GM23338 (cell line): Measurements from ENCODE around the gene E4F1. TPM values are rescaled to one million over a fixed set of nuclear protein-coding genes. Genes with fewer than 3 reads are reported as not detected.

Source experiments
- ATAC-seq: fragments of 200-7000 bp; cut with Tn5 transposase; 3 replicates; pipeline ENCODE4 v1.9.1; 2020
- DNase-seq: peaks from one replicate; pipeline ENCODE4 v3.0.0-alpha.2; 2015; ENCODE audit warnings: low spot score
- H2AFZ ChIP-seq: fragments of 200-600 bp; sonication (generic); 2 replicates; pipeline ENCODE4 v1.8.0; 2016; ENCODE audit warnings: antibody characterized with exemption, mild to moderate bottlenecking, moderate library complexity
- H3F3A ChIP-seq: fragments of 200-600 bp; sonication (generic); replicated peaks from 2 replicates; pipeline ENCODE4 v1.8.0; 2017; ENCODE audit warnings: antibody characterized with exemption, mixed run types, low read depth
- H3K27ac ChIP-seq: fragments of 200-600 bp; sonication (generic); 2 replicates; pipeline ENCODE4 v1.6.1; 2016; ENCODE audit warnings: low read depth
- H3K27me3 ChIP-seq: fragments of 200-600 bp; sonication (generic); 2 replicates; pipeline ENCODE4 v1.8.0; 2016; ENCODE audit warnings: mild to moderate bottlenecking, mixed run types, moderate library complexity; ENCODE audit not compliant: insufficient read depth
- H3K36me3 ChIP-seq: fragments of 200-600 bp; sonication (generic); 2 replicates; pipeline ENCODE4 v1.8.0; 2016; ENCODE audit warnings: mild to moderate bottlenecking; ENCODE audit not compliant: insufficient read depth
- H3K4me1 ChIP-seq: fragments of 200-600 bp; sonication (generic); 2 replicates; pipeline ENCODE4 v1.8.0; 2016; ENCODE audit warnings: mild to moderate bottlenecking, moderate library complexity; ENCODE audit not compliant: insufficient read depth
- H3K4me2 ChIP-seq: fragments of 200-600 bp; sonication (generic); 2 replicates; pipeline ENCODE4 v1.7.1; 2017; ENCODE audit warnings: mixed run types
- H3K4me3 ChIP-seq: fragments of 200-600 bp; sonication (generic); 2 replicates; pipeline ENCODE4 v1.6.1; 2016; ENCODE audit warnings: mixed run types
- H3K79me2 ChIP-seq: fragments of 200-600 bp; sonication (generic); replicated peaks from 2 replicates; pipeline ENCODE4 v1.8.0; 2017; ENCODE audit warnings: mild to moderate bottlenecking; ENCODE audit not compliant: insufficient read depth
- H3K9me2 ChIP-seq: fragments of 200-600 bp; sonication (generic); 2 replicates; pipeline ENCODE4 v1.8.0; 2017; ENCODE audit not compliant: insufficient read depth
- H4K20me1 ChIP-seq: fragments of 200-600 bp; sonication (generic); replicated peaks from 2 replicates; pipeline ENCODE4 v1.8.0; 2017; ENCODE audit warnings: mild to moderate bottlenecking; ENCODE audit not compliant: insufficient read depth
- H3K27ac Mint-ChIP-seq: 2 replicates; pipeline ENCODE4 v1.8.0; 2020; ENCODE audit warnings: inconsistent platforms, mild to moderate bottlenecking, moderate library complexity, mixed read lengths
- H3K27me3 Mint-ChIP-seq: 3 replicates; pipeline ENCODE4 v1.8.0; 2022; ENCODE audit warnings: low read depth, mild to moderate bottlenecking, moderate library complexity, mixed read lengths, inconsistent platforms; ENCODE audit not compliant: insufficient read depth, poor library complexity
- H3K36me3 Mint-ChIP-seq: 3 replicates; pipeline ENCODE4 v1.8.0; 2021; ENCODE audit warnings: low read depth, mild to moderate bottlenecking, inconsistent platforms, moderate library complexity, mixed read lengths
- H3K4me1 Mint-ChIP-seq: 3 replicates; pipeline ENCODE4 v1.8.0; 2020; ENCODE audit warnings: mild to moderate bottlenecking, inconsistent platforms, mixed read lengths
- H3K4me3 Mint-ChIP-seq: 3 replicates; pipeline ENCODE4 v1.8.0; 2021; ENCODE audit warnings: moderate library complexity, mild to moderate bottlenecking, inconsistent platforms, mixed read lengths
- H3K9me3 Mint-ChIP-seq: 3 replicates; pipeline ENCODE4 v1.8.0; 2020; ENCODE audit warnings: moderate library complexity, mild to moderate bottlenecking, inconsistent platforms, mixed read lengths
- CREB1 ChIP-seq: fragments of 250-450 bp; sonication (Bioruptor Pico); IDR thresholded peaks from 2 replicates; pipeline ENCODE4 v1.5.0; 2020; ENCODE audit warnings: low read depth, mild to moderate bottlenecking, moderate library complexity
- ETS1 ChIP-seq: IDR thresholded peaks from 2 replicates; pipeline ENCODE4 v1.6.1; 2016; ENCODE audit warnings: antibody characterized with exemption
- EZH2 ChIP-seq: fragments of 200-600 bp; sonication (generic); IDR thresholded peaks from one replicate; pipeline ENCODE4 v1.8.0; 2017; ENCODE audit warnings: antibody characterized with exemption, mild to moderate bottlenecking, low read depth; ENCODE audit not compliant: unreplicated experiment
- EZH2phosphoT487 ChIP-seq: fragments of 200-600 bp; sonication (generic); IDR thresholded peaks from one replicate; pipeline ENCODE4 v1.8.1; 2018; ENCODE audit warnings: antibody characterized with exemption; ENCODE audit not compliant: unreplicated experiment
- NANOG ChIP-seq: IDR thresholded peaks from 2 replicates; pipeline ENCODE4 v1.6.1; 2016; ENCODE audit warnings: antibody characterized with exemption, borderline replicate concordance
- POLR2AphosphoS5 ChIP-seq: IDR thresholded peaks from 2 replicates; pipeline ENCODE4 v1.6.1; 2016; ENCODE audit warnings: antibody characterized with exemption, low read depth
- STAT1 ChIP-seq: IDR thresholded peaks from one replicate; pipeline ENCODE4 v1.6.1; 2016; ENCODE audit warnings: antibody characterized with exemption; ENCODE audit not compliant: unreplicated experiment
- ZNF331 ChIP-seq: fragments of 250-450 bp; sonication (Bioruptor Pico); IDR thresholded peaks from 2 replicates; pipeline ENCODE4 v1.5.0; 2020; ENCODE audit warnings: low read depth, mild to moderate bottlenecking, moderate library complexity
- polyA plus RNA-seq: library from polyadenylated mRNA; unstranded; fragments of >200 nt; fragmentation: Nextera tagmentation; extraction: Ambion mirVana; gene quantifications from 2 replicates; pipeline ENCODE4 v1.2.1, GENCODE V29; 2016
- total RNA-seq: library from RNA; depleted of rRNA; stranded (reverse); fragments of >200 nt; shearing (Covaris generic); gene quantifications from 2 replicates; pipeline ENCODE4 v1.2.3, GENCODE V29; 2014
- TF ChIP-seq, protein P1 (sequence below): fragments of 250-450 bp; sonication (Bioruptor Pico); IDR thresholded peaks from 2 replicates; pipeline ENCODE4 v1.5.0; 2020; ENCODE audit warnings: mild to moderate bottlenecking, moderate library complexity

The E4F1 gene
- total and polyA plus RNA-seq, 2 experiments from 2014 or later, result 22.6 to 45.5 TPM

DNA sequence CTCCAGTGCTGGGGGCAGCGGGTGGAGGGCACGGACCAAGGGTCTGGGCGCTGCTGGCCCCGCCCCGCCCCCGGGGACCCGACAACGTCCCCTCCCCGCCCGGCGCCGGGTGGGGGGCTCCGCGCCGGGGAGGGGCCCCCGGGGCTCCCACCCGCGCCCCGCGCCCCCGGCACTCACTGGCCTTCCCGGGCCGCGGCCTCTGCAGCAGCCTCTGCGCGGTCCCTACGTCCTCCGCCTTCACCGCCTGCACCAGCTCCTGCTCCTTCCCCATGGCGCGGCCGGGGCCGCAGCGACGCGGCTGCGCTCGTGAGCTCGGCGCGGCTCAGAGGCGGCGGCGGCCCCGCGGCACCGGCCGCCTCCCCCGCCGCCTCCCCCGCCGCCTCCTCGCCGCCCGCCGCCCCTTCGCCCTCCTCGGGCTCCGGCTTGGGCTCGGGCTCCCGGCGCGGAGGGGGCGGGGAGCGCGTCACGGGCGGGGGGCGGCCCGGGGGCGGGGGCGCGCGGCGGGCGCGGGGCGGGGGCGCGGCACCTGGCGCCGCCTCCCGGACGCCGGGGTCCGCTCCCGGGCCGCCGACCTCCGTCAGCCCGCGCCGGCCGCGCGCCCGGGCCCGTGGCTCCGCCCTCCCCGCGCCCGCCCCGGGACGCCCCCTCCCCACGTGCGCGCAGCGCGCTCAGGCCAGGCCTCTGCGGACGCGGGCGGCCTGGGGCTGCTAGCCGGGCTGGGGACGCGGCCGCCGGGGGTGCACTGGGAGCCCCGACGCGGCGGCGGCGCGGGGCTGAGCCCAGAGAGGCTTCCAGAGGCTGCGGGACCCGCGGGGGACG lies 27.0 kb upstream of the E4F1 start, which contains the start of gene CASKIN1:
CASKIN1 (minus strand) TSS at position 444 of the 819 bp plus-strand sequence; CDS start at position 271, 173 bp downstream.
- Histone ChIP-seq H4K20me1 (no peaks in the 10 kb centered on the region), H3F3A (0 out of 2 replicates have a peak, but pooled peaks cover 2% of the 10 kb centered on the region), H3K4me1 (no peaks in the 10 kb centered on the region; the same call in 1 of the 2 replicates), H3K4me2 (peak within 1 kb of the TSS; percentile 92), H3K4me3 (peak within 1 kb of the TSS; percentile 75), H3K27me3 (peaks cover 45% of the 10 kb centered on the region), H2AFZ (peak within 1 kb of the TSS; percentile 74), H3K27ac (no peak within 1 kb of the TSS), H3K36me3 (no peaks in the 10 kb centered on the region), H3K9me2 (no peaks in the 10 kb centered on the region), H3K79me2 (no peaks in the 10 kb centered on the region)
- Mint-ChIP-seq H3K4me3 (peak within 1 kb of the TSS; percentile 70), H3K9me3 (no peaks in the 10 kb centered on the region), H3K4me1 (no peaks in the 10 kb centered on the region), H3K27ac (no peak within 1 kb of the TSS), H3K27me3 (peaks cover 31% of the 10 kb centered on the region), H3K36me3 (no peaks in the 10 kb centered on the region; the same call in 2 of the 3 replicates)
- ATAC-seq (peak; percentile 11), DNase-seq (peak; percentile 69)
- TF ChIP-seq EZH2 (no peak), STAT1 (no peak), NANOG (no peak)

- DNase-seq (no peak), ATAC-seq (peak; percentile 4; the same call in 2 of the 3 replicates)
- H2AFZ ChIP-seq, result peak overlapping the region; percentile 74
- H3K79me2 ChIP-seq, result no peaks in the 10 kb centered on the region
- H4K20me1 ChIP-seq, result no peaks in the 10 kb centered on the region
- H3K9me2 ChIP-seq, result no peaks in the 10 kb centered on the region
- peak overlapping the region; percentile 81 for H3K4me2 ChIP-seq
- TF ChIP-seq CREB1, result no peak
- TF ChIP-seq, protein P1, sequence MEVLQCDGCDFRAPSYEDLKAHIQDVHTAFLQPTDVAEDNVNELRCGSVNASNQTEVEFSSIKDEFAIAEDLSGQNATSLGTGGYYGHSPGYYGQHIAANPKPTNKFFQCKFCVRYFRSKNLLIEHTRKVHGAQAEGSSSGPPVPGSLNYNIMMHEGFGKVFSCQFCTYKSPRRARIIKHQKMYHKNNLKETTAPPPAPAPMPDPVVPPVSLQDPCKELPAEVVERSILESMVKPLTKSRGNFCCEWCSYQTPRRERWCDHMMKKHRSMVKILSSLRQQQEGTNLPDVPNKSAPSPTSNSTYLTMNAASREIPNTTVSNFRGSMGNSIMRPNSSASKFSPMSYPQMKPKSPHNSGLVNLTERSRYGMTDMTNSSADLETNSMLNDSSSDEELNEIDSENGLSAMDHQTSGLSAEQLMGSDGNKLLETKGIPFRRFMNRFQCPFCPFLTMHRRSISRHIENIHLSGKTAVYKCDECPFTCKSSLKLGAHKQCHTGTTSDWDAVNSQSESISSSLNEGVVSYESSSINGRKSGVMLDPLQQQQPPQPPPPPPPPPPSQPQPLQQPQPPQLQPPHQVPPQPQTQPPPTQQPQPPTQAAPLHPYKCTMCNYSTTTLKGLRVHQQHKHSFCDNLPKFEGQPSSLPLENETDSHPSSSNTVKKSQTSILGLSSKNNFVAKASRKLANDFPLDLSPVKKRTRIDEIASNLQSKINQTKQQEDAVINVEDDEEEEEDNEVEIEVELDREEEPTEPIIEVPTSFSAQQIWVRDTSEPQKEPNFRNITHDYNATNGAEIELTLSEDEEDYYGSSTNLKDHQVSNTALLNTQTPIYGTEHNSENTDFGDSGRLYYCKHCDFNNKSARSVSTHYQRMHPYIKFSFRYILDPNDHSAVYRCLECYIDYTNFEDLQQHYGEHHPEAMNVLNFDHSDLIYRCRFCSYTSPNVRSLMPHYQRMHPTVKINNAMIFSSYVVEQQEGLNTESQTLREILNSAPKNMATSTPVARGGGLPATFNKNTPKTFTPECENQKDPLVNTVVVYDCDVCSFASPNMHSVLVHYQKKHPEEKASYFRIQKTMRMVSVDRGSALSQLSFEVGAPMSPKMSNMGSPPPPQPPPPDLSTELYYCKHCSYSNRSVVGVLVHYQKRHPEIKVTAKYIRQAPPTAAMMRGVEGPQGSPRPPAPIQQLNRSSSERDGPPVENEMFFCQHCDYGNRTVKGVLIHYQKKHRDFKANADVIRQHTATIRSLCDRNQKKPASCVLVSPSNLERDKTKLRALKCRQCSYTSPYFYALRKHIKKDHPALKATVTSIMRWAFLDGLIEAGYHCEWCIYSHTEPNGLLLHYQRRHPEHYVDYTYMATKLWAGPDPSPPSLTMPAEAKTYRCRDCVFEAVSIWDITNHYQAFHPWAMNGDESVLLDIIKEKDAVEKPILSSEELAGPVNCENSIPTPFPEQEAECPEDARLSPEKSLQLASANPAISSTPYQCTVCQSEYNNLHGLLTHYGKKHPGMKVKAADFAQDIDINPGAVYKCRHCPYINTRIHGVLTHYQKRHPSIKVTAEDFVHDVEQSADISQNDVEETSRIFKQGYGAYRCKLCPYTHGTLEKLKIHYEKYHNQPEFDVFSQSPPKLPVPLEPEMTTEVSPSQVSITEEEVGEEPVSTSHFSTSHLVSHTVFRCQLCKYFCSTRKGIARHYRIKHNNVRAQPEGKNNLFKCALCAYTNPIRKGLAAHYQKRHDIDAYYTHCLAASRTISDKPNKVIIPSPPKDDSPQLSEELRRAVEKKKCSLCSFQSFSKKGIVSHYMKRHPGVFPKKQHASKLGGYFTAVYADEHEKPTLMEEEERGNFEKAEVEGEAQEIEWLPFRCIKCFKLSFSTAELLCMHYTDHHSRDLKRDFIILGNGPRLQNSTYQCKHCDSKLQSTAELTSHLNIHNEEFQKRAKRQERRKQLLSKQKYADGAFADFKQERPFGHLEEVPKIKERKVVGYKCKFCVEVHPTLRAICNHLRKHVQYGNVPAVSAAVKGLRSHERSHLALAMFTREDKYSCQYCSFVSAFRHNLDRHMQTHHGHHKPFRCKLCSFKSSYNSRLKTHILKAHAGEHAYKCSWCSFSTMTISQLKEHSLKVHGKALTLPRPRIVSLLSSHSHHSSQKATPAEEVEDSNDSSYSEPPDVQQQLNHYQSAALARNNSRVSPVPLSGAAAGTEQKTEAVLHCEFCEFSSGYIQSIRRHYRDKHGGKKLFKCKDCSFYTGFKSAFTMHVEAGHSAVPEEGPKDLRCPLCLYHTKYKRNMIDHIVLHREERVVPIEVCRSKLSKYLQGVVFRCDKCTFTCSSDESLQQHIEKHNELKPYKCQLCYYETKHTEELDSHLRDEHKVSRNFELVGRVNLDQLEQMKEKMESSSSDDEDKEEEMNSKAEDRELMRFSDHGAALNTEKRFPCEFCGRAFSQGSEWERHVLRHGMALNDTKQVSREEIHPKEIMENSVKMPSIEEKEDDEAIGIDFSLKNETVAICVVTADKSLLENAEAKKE (CRISPR knock-in tag), result no peak
- TF ChIP-seq POLR2AphosphoS5, result no peak
- no peak for TF ChIP-seq NANOG
- TF ChIP-seq ZNF331, result no peak
- TF ChIP-seq ETS1, result no peak
- TF ChIP-seq EZH2, result no peak
- TF ChIP-seq EZH2phosphoT487, result no peak
- H3K27me3 Mint-ChIP-seq, result peaks cover 33% of the 10 kb centered on the region
- H3K27me3 ChIP-seq, result peaks cover 52% of the 10 kb centered on the region
- H3F3A ChIP-seq, result no peaks in the 10 kb centered on the region
- no peak overlapping the region for H3K27ac ChIP-seq
- H3K9me3 Mint-ChIP-seq, result no peaks in the 10 kb centered on the region
- no peaks in the 10 kb centered on the region; the same call in 1 of the 2 replicates for H3K4me1 ChIP-seq
- H3K4me1 Mint-ChIP-seq, result no peaks in the 10 kb centered on the region
- peak overlapping the region; percentile 63 for H3K4me3 Mint-ChIP-seq
- no peaks in the 10 kb centered on the region; the same call in 2 of the 3 replicates for H3K36me3 Mint-ChIP-seq
- H3K27ac Mint-ChIP-seq, result no peak overlapping the region
- peak overlapping the region; percentile 53 for H3K4me3 ChIP-seq
- H3K36me3 ChIP-seq, result no peaks in the 10 kb centered on the region
Measured at GRCh38 chr16:2196981-2197511, 26.3 kb upstream of the E4F1 start.
